OCI-LY7 (cell line): ENCODE measurements around the gene COL2A1. TPM values are rescaled to one million over a fixed set of nuclear protein-coding genes. Genes with fewer than 3 reads are reported as not detected.

Experiments used
- BruUV-seq: library from RNA; stranded (reverse); fragments of 400-500 nt; replicated peaks from 2 replicates; lab custom pipeline; 2021; lab: Mats Ljungman, UMichigan
- CTCF ChIA-PET: fragments of 300-600 bp; sonication (Branson Sonifier 250); formaldehyde crosslinking; loops from one replicate; lab custom pipeline; 2022; ENCODE audit warnings: antibody characterized with exemption; ENCODE audit not compliant: unreplicated experiment; lab: Charles Lee
- POLR2A ChIA-PET: fragments of 300-600 bp; sonication (Branson Sonifier 250); formaldehyde crosslinking; loops from one replicate; lab custom pipeline; 2022; ENCODE audit warnings: antibody characterized with exemption; lab: Charles Lee
- DNase-seq: peaks from one replicate; pipeline ENCODE4 v3.0.0-alpha.2; 2015; ENCODE audit warnings: low spot score
- H2AFZ ChIP-seq: fragments of 200-600 bp; sonication (generic), shearing (Covaris generic); 2 replicates; pipeline ENCODE4 v1.6.1; 2014; ENCODE audit warnings: mild to moderate bottlenecking, antibody characterized with exemption, low read length, moderate library complexity
- H3K27ac ChIP-seq: fragments of 200-600 bp; sonication (generic); 2 replicates; pipeline ENCODE4 v1.5.1; 2014; ENCODE audit warnings: mixed run types, low read depth, mild to moderate bottlenecking, moderate library complexity, low read length, inconsistent platforms; ENCODE audit not compliant: poor library complexity, severe bottlenecking
- H3K36me3 ChIP-seq: fragments of 200-600 bp; sonication (generic); 2 replicates; pipeline ENCODE4 v1.6.1; 2014; ENCODE audit warnings: mild to moderate bottlenecking, antibody characterized with exemption, low read length, moderate library complexity, mixed read lengths; ENCODE audit not compliant: insufficient read depth
- H3K4me1 ChIP-seq: fragments of 200-600 bp; sonication (generic); 2 replicates; pipeline ENCODE4 v1.5.1; 2014; ENCODE audit warnings: mild to moderate bottlenecking, low read length; ENCODE audit not compliant: insufficient read depth, poor library complexity, severe bottlenecking
- H3K4me2 ChIP-seq: fragments of 200-600 bp; sonication (generic); 2 replicates; pipeline ENCODE4 v1.6.1; 2014; ENCODE audit warnings: mild to moderate bottlenecking, low read length
- H3K4me3 ChIP-seq: fragments of 200-600 bp; sonication (generic); 2 replicates; pipeline ENCODE4 v1.5.1; 2014; ENCODE audit warnings: mild to moderate bottlenecking, low read depth, low read length; ENCODE audit not compliant: poor library complexity, severe bottlenecking
- H3K79me2 ChIP-seq: fragments of 200-600 bp; sonication (generic); 2 replicates; pipeline ENCODE4 v1.6.1; 2016; ENCODE audit warnings: low read depth, mild to moderate bottlenecking, low read length, moderate library complexity, mixed read lengths; ENCODE audit not compliant: insufficient read depth
- H3K9me2 ChIP-seq: fragments of 200-600 bp; sonication (generic); 2 replicates; pipeline ENCODE4 v1.6.1; 2016; ENCODE audit warnings: mild to moderate bottlenecking, low read length, mixed read lengths; ENCODE audit not compliant: insufficient read depth
- H3K9me3 ChIP-seq: fragments of 200-600 bp; sonication (generic); 2 replicates; pipeline ENCODE4 v1.6.1; 2014; ENCODE audit warnings: mild to moderate bottlenecking, mixed run types, low read length, mixed read lengths
- H4K20me1 ChIP-seq: fragments of 200-600 bp; sonication (generic); 2 replicates; pipeline ENCODE4 v1.6.1; 2014; ENCODE audit warnings: mild to moderate bottlenecking, antibody characterized with exemption, low read length, moderate library complexity, mixed read lengths; ENCODE audit not compliant: insufficient read depth
- CTCF ChIP-seq: fragments of 200-600 bp; sonication (generic); conservative IDR thresholded peaks from 2 replicates; pipeline ENCODE4 v1.5.1; 2014; ENCODE audit warnings: mild to moderate bottlenecking, antibody characterized with exemption, low read length, moderate library complexity, mixed read lengths
- EZH2phosphoT487 ChIP-seq: fragments of 200-600 bp; sonication (generic); IDR thresholded peaks from 2 replicates; pipeline ENCODE4 v1.6.1; 2018; ENCODE audit warnings: low read depth, borderline replicate concordance, mild to moderate bottlenecking, mixed run types, antibody characterized with exemption, low read length, moderate library complexity, mixed read lengths
- intact Hi-C: fragments of 100-400 bp; cut with micrococcal nuclease; formaldehyde crosslinking; loops from one replicate; pipeline ENCODE4 v1.10.0; 2022; ENCODE audit not compliant: unreplicated experiment
- total RNA-seq, 2 experiments: library from RNA; depleted of rRNA in 1 of 2; stranded (reverse); fragments of >200 nt in 1 of 2; shearing (Covaris generic) in 1 of 2; gene quantifications; 2 replicates each; pipeline ENCODE4 v1.2.3, GENCODE V29; 2014 to 2022

Gene COL2A1
- total RNA-seq, 2 experiments from 2014 or later: 0.08 TPM; not detected in 1

DNA sequence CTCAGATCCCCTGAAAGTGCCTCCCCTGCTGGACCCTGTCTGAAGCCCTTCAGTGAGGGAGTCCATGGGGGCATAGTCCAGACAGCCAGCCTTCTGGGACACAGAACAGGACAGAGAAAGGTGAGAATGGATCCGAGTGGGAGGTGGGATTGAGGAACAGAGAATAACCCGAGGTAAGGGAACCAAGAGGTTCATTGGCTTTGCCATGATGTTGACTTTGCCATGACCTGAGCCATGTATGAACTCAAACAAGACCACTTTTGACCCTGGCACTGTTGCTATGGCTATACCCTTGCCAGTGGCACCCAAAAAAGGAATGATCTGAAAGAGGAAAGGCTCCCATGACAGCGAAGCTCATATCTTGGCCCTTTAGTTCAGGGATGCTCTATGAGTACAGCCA lies 76.9 kb downstream of the COL2A1 start:
- no peaks in the 10 kb centered on the region for H4K20me1 ChIP-seq
- no peak overlapping the region for H3K4me2 ChIP-seq
- H3K27ac ChIP-seq: no peak overlapping the region
- H3K79me2 ChIP-seq: no peaks in the 10 kb centered on the region
- intact Hi-C loops: no loop called here
- H3K4me1 ChIP-seq: no peaks in the 10 kb centered on the region
- no TSS peak for BruUV-seq
- no peak overlapping the region for H2AFZ ChIP-seq
- TF ChIP-seq CTCF (no peak), EZH2phosphoT487 (no peak)
- CTCF ChIA-PET: no interaction called here
- POLR2A ChIA-PET: no interaction called here
- H3K36me3 ChIP-seq: no peaks in the 10 kb centered on the region
- no peaks in the 10 kb centered on the region for H3K9me3 ChIP-seq
- DNase-seq: no peak
- no peak overlapping the region for H3K4me3 ChIP-seq
- no peaks in the 10 kb centered on the region for H3K9me2 ChIP-seq

Other genes starting within 250 kb of the COL2A1 start
- gene RAPGEF3, start 245.6 kb downstream of the COL2A1 start, total RNA-seq (2014; rRNA removed; shearing (Covaris generic)): 0.69 and 0.80 TPM in 2 replicates
- gene RAPGEF3, start 245.6 kb downstream of the COL2A1 start, total RNA-seq (2022): 2.9 and 4.7 TPM in 2 replicates
- 3.8 and 9.6 TPM in 2 replicates for gene SLC48A1, start 231.2 kb downstream of the COL2A1 start, total RNA-seq (2014; rRNA removed; shearing (Covaris generic))
- 8.6 and 12.0 TPM in 2 replicates for gene SLC48A1, start 231.2 kb downstream of the COL2A1 start, total RNA-seq (2022)
- gene HDAC7, start 184.6 kb downstream of the COL2A1 start, total RNA-seq (2014; rRNA removed; shearing (Covaris generic)): 38.4 and 45.9 TPM in 2 replicates
- gene HDAC7, start 184.6 kb downstream of the COL2A1 start, total RNA-seq (2022): 130 and 131 TPM in 2 replicates
- gene VDR, start 99.5 kb downstream of the COL2A1 start, total RNA-seq (2014; rRNA removed; shearing (Covaris generic)): 4.8 and 5.4 TPM in 2 replicates
- gene VDR, start 99.5 kb downstream of the COL2A1 start, total RNA-seq (2022): 1.9 and 2.4 TPM in 2 replicates
- gene TMEM106C, start 40.9 kb downstream of the COL2A1 start, total RNA-seq (2014; rRNA removed; shearing (Covaris generic)): 158 and 182 TPM in 2 replicates
- gene TMEM106C, start 40.9 kb downstream of the COL2A1 start, total RNA-seq (2022): 123 and 129 TPM in 2 replicates
- 29.9 and 48.3 TPM in 2 replicates for gene SENP1, start 101.6 kb upstream of the COL2A1 start, total RNA-seq (2014; rRNA removed; shearing (Covaris generic))
- 54.7 and 63.5 TPM in 2 replicates for gene SENP1, start 101.6 kb upstream of the COL2A1 start, total RNA-seq (2022)
- gene PFKM, start 114.9 kb upstream of the COL2A1 start, total RNA-seq (2014; rRNA removed; shearing (Covaris generic)): 37.4 and 42.3 TPM in 2 replicates
- 72.5 and 80.1 TPM in 2 replicates for gene PFKM, start 114.9 kb upstream of the COL2A1 start, total RNA-seq (2022)
- 19.9 and 26.6 TPM in 2 replicates for gene ASB8, start 153.0 kb upstream of the COL2A1 start, total RNA-seq (2014; rRNA removed; shearing (Covaris generic))
- gene ASB8, start 153.0 kb upstream of the COL2A1 start, total RNA-seq (2022): 39.3 and 41.5 TPM in 2 replicates
- gene CCDC184, start 179.2 kb upstream of the COL2A1 start, total RNA-seq (2014; rRNA removed; shearing (Covaris generic)): not detected in 2 replicates
- not detected in 2 replicates for gene CCDC184, start 179.2 kb upstream of the COL2A1 start, total RNA-seq (2022)
- not detected in 2 replicates for gene OR10AD1, start 198.8 kb upstream of the COL2A1 start, total RNA-seq (2014; rRNA removed; shearing (Covaris generic))
- gene OR10AD1, start 198.8 kb upstream of the COL2A1 start, total RNA-seq (2022): not detected in 2 replicates